Chondrocyte (in vitro differentiated cells): ENCODE measurements around the gene IRF9. TPM values are rescaled to one million over a fixed set of nuclear protein-coding genes. Genes with fewer than 3 reads are reported as not detected.

Experiments used
- DNase-seq: peaks from one replicate; pipeline ENCODE4 v3.0.0; 2021; ENCODE audit warnings: mixed read lengths, low spot score
- H3K27ac Mint-ChIP-seq: one replicate; pipeline ENCODE4 v1.8.0; 2021; ENCODE audit warnings: mild to moderate bottlenecking, moderate library complexity, mixed read lengths; ENCODE audit not compliant: unreplicated experiment
- H3K27me3 Mint-ChIP-seq: 2 replicates; pipeline ENCODE4 v1.8.0; 2021; ENCODE audit warnings: low read depth, mixed read lengths
- H3K36me3 Mint-ChIP-seq: 2 replicates; pipeline ENCODE4 v1.8.0; 2021; ENCODE audit warnings: low read depth, mixed read lengths
- H3K4me1 Mint-ChIP-seq: 2 replicates; pipeline ENCODE4 v1.8.0; 2021; ENCODE audit warnings: low read depth, mild to moderate bottlenecking, mixed read lengths
- H3K4me3 Mint-ChIP-seq: one replicate; pipeline ENCODE4 v1.8.0; 2021; ENCODE audit warnings: mild to moderate bottlenecking, moderate library complexity, mixed read lengths; ENCODE audit not compliant: unreplicated experiment
- H3K9me3 Mint-ChIP-seq: 2 replicates; pipeline ENCODE4 v1.8.0; 2021; ENCODE audit warnings: low read depth, mixed read lengths
- total RNA-seq: library from RNA; stranded (reverse); gene quantifications from 3 replicates; pipeline ENCODE4 v1.2.1, GENCODE V29; 2021
- TF ChIP-seq, protein P1 (sequence below): fragments of 200-600 bp; sonication (generic); IDR thresholded peaks from 2 replicates; pipeline ENCODE4 v1.5.0; 2021; ENCODE audit warnings: antibody characterized with exemption, mild to moderate bottlenecking, moderate library complexity

The IRF9 gene
- total RNA-seq, 1 donor from 2014 or later: 38.4 TPM

DNA sequence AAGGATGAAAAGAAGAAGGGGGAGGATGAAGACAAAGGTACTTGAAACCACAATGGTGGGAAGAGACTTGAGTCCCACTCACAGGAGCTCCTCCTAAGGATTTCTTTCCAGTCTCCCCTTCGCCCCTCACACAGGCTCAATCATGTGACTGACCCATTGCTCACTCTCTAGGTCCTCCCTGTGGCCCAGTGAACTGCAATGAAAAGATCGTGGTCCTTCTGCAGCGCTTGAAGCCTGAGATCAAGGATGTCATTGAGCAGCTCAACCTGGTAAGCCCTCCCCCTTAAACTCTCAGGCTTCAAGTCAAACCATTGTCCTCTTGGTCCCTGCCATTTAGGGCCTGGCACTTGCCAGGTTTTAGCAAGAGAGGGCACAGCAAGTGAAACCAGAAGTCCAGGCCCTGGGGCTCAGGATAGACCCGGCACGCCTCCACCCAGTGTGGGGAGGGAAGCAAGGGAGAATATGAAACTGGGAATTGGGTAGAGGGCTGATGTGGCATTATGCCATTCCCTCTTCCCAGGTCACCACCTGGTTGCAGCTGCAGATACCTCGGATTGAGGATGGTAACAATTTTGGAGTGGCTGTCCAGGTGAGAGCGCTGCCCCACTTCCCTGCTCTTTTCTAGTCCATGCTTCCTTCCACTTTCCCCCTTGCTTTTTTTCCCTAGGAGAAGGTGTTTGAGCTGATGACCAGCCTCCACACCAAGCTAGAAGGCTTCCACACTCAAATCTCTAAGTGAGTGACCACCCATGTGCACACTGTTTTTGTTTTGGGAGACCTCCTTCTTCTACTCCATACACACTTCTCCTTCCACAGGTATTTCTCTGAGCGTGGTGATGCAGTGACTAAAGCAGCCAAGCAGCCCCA lies 23.3 kb upstream of the IRF9 start:
- peaks cover 51% of the 10 kb centered on the region for H3K4me1 Mint-ChIP-seq
- peaks cover 11% of the 10 kb centered on the region for H3K36me3 Mint-ChIP-seq
- no peak for DNase-seq
- H3K4me3 Mint-ChIP-seq: no peak overlapping the region
- no peaks in the 10 kb centered on the region for H3K27me3 Mint-ChIP-seq
- TF ChIP-seq, protein P1, sequence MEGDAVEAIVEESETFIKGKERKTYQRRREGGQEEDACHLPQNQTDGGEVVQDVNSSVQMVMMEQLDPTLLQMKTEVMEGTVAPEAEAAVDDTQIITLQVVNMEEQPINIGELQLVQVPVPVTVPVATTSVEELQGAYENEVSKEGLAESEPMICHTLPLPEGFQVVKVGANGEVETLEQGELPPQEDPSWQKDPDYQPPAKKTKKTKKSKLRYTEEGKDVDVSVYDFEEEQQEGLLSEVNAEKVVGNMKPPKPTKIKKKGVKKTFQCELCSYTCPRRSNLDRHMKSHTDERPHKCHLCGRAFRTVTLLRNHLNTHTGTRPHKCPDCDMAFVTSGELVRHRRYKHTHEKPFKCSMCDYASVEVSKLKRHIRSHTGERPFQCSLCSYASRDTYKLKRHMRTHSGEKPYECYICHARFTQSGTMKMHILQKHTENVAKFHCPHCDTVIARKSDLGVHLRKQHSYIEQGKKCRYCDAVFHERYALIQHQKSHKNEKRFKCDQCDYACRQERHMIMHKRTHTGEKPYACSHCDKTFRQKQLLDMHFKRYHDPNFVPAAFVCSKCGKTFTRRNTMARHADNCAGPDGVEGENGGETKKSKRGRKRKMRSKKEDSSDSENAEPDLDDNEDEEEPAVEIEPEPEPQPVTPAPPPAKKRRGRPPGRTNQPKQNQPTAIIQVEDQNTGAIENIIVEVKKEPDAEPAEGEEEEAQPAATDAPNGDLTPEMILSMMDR: no peak
- no peaks in the 10 kb centered on the region for H3K9me3 Mint-ChIP-seq
- H3K27ac Mint-ChIP-seq: no peak overlapping the region

DNA sequence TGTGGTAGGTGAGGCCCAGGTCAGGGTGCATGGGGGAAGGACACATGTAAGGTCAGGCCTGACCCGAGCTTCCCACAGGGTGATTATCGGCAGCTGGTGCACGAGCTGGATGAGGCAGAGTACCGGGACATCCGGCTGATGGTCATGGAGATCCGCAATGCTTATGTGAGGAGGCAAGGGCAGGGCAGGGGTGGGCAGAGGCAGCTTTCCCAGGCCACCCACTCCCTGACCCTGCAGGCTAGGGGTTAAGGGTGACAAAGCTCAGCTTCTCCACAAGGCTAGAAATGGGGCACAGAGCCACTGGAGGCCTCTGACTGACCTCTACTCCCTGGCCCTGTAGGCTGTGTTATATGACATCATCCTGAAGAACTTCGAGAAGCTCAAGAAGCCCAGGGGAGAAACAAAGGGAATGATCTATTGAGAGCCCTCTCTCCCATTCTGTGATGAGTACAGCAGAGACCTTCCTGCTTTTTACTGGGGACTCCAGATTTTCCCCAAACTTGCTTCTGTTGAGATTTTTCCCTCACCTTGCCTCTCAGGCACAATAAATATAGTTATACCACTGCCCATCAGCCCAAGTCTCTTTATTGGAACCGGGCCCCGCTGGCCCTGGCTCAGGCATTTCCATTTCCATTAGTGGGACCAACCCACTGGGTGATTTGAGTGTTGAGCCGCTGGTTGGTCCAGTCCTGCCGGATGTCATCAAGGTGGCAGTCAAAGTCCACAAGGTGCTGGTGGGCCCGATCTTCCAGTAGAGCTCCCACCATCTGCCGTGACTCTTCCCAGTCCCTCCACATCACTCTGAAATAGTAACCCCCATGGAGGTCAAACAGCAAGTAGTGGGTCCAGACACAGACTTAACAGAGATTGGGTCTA lies 22.4 kb upstream of the IRF9 start:
- Mint-ChIP-seq H3K27ac (no peak overlapping the region), H3K36me3 (peaks cover 11% of the 10 kb centered on the region), H3K9me3 (no peaks in the 10 kb centered on the region), H3K4me3 (no peak overlapping the region), H3K4me1 (peaks cover 51% of the 10 kb centered on the region), H3K27me3 (no peaks in the 10 kb centered on the region)
- TF ChIP-seq, protein P1: no peak
- no peak for DNase-seq

DNA sequence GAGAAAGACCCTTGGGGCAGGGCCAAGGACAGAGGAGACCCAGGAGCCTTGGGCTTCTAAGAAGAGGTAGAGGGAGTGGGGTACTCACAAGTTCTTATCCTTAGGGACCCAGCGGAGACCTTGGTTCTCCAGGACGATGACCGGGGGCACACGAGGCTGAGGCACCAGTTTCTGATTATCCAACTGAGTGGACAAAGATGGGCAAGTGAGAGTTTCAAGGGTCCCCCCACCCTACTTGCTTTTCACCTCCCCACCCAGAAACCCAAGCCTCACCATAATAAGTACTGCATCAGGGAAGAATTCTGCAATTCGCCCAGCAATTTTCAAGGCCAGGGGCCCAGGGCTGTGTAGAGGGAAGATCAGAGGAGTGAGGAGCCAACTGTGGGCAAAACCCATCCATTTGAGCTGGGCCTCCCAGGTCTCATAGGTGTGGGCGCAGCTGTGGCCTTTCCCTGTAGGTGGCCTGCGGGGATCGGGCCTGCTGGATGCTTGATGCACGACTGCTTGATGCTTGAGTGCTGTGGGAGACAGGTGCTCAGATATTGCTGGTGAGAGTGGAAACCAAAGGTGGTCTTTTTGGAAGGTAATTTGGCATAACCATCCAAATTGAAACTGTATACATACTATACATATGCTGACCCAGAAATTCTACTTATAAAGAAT lies 21.7 kb upstream of the IRF9 start:
- Mint-ChIP-seq H3K27ac (no peak overlapping the region), H3K4me3 (no peak overlapping the region), H3K27me3 (no peaks in the 10 kb centered on the region), H3K4me1 (peaks cover 51% of the 10 kb centered on the region), H3K9me3 (no peaks in the 10 kb centered on the region), H3K36me3 (peaks cover 11% of the 10 kb centered on the region)
- TF ChIP-seq, protein P1: no peak
- no peak for DNase-seq

DNA sequence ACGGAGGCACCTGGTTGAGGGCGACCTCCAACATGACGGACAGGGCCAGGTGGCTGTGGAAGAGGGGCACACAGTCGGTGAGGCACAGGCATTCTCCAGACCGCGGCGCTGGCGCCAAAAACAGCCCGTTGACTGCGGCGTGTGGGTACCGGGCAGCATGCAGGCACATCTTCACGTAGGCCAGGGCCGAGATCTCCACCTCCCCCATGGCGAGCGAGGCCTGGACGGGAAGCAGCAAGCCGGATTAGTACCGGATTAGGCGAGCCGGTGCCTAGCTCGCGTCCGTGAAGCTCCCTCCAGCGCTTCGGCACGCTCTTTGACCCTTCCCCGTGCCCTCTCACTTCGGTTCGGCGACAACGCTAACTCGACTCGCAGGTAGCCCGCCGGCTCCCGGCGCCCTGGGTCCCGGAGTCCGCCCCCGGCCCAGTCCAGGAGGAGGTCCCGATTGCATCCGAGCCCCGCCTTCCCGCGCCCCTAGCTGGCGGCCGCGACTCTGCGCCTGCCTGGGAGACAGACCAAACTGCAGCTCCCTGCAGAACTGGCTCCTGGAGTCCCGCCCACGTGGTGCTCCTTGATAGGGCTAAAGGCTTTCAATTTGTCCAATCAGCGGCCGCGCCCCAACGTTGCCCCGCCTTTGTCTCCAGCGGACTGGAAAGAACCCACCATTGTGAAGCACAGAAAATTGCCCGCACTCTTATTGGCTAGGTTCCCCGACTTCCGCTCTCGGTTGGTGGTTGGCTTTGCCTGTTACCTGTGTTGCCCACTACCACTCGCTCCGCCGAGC lies 19.8 kb upstream of the IRF9 start, which contains the start of gene EMC9:
Gene EMC9 (minus strand): TSS at position 495 of the 784 bp plus-strand sequence. CDS start 287 bp downstream, at position 208.
- Mint-ChIP-seq H3K4me3 (peak within 1 kb of the TSS; percentile 90), H3K9me3 (no peaks in the 10 kb centered on the region), H3K36me3 (peaks cover 11% of the 10 kb centered on the region), H3K27ac (peak within 1 kb of the TSS; percentile 97), H3K4me1 (peaks cover 56% of the 10 kb centered on the region), H3K27me3 (no peaks in the 10 kb centered on the region)
- TF ChIP-seq, protein P1: peak; percentile 72
- DNase-seq: peak; percentile 100
